ENCODE measurements around the gene MNDA.

The MNDA gene

DNA sequence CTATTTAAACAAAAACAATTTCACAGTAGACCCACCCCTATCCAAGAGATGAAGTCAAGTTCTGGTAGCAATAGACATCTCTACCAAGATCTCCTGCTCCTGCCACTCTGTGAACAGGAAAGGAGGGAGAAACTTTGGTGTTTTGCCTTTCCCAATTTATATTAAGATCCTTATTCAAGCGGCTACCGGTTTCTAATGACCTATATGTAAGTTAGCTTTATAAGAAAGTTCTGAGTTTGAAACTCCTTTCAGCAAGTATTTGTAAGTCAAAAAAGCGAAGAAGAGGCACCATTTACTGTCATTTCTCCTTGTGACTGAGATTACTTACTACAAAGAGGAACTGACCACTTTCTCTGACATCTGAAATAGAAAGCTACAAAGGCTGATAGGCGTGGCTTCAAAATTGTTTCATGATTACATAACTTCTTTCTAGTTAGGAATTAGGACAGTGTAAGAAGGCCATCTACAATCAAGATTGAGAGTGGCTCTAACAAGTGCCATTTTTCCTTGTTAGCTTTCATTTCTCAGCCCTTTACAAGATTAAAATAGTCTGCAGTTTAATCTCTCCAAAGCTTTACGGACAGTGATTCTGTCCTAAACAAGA lies at the start of gene MNDA:
Gene MNDA (plus strand): TSS at position 448 of the 604 bp plus-strand sequence. CDS start 10,803 bp downstream, outside the sequence.
- DNase-seq: no peak

DNA sequence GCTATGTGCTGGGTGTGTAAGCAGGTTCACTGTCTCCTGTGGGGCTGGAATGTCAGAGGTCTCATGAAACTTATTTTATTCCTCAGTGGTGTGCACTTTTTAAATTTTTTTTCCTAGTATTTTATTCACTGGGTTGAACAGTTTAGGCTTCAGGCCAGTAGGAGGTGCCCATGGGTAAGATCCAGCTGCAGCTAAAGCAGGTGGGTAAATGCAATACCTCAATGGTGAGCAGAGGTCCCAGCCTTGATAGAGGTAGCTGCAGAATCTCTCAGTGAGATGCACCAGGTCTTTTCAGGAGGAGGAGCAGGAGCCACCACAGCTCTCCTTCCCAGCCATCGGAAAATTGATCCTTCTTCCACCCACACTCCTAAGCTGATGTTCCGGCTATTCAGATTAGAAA lies 37.5 kb upstream of the MNDA start:
- no peak for DNase-seq

DNA sequence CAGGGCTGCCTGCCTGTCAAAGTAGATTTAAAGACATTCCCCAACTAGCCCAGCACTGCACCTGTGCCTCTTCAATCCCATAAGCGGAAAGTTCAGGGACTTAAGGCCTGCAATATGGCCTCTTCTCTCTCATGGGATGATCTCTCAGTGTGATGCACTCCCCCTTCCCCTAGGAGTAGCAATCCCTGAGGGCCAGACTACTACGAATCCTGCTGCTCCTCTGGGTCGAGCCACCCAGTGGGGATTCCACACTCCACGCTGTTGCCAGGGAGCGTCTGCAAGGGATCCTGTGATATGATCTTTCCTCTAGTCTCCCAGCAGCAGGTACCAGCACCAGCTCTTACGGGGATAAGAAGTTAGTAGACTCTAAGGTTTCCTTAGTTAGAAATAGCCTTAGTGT lies 36.9 kb upstream of the MNDA start:
- DNase-seq: no peak

DNA sequence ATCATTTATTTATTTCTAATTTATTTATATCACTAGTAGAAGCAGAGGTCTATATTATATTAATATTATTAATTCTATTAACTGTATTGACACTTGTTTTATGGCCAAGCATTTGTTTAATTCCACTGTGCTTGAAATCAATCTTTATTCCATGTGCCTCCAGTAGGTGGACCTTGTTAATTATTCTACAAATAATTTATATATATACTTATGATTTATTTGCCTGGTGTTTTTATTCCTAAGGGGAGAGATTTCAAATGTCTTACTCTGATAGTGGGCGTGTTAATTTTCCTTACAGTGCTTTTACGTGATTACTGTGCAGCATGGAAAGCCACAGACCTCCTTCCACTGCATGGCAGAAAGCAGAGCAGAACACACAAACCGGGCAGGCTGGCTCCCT lies 32.6 kb upstream of the MNDA start:
- no peak for DNase-seq

DNA sequence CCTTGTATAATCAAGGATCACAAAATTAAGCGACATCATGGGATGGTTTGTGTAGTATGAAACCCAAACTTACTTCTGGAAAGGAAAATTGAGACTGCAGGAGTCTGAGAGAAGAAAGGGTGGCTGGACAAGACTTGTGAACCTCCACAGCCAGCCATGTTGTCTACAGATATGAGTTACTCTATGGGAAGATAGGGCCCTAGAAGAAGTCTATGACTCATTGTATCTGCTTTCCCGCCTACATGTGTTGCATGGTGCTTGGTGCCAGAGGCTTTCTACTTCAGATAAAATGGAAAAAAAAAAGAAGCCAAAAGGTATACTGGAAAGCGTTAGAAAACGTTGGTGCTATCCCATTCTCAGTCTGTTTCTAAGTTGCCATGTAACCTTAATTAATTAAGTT lies 31.5 kb upstream of the MNDA start:
- no peak for DNase-seq

DNA sequence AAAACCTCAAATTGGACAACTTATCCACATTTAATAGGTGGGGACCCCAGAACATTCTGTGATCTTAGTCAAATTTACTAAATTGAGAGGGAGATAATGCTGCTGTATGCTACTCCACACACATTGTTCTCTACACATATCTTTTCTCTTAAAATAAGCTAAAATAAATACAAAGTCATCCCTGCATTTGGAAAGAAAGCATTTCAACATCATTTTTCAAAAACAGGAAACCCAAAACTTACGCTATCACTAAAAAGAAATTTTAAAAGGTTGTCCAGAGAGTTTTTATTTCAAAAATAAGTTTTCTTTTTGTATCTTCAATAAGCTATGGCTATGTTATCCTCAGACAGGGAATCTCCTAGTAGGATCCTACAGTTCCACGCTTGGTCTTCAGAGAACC lies 30.6 kb upstream of the MNDA start:
- no peak for DNase-seq

DNA sequence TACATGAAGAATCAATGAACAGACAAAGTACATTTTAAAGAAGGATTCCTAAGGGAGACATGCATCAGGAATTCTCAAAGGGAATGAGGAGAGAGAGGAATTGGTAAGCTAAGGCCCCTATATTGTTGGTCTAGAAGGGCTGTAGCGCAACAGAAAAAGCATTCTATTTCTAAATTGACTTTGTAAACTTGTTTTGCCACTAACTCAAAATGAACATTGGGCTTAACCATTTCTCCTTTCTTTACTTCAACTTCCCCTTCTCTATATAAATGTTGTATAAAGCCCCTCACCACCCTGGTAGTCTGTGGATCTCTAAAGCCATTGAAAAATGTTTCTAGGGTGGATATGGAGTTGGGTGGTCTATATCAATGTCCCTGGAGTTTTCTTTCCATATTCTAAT lies 29.8 kb upstream of the MNDA start:
- no peak for DNase-seq

DNA sequence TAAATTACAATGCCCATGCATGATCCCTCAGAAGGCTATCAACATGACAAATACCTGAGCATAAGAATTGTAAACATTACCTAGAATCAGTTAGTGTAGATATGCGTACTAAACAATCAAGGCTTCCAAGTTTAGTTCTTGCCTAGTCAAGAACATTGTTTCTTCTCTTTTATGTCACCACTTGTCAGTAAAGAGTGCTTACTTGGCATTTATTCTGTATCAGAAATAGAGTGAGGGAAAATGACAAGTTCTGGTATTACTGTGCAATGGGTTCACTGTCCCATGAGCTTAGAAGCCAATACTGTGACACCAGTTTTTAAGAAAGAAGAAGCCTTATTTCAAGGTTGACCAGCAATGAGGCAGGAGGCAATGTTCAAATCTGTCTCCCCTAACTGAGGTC lies 27.5 kb upstream of the MNDA start:
- DNase-seq: no peak

DNA sequence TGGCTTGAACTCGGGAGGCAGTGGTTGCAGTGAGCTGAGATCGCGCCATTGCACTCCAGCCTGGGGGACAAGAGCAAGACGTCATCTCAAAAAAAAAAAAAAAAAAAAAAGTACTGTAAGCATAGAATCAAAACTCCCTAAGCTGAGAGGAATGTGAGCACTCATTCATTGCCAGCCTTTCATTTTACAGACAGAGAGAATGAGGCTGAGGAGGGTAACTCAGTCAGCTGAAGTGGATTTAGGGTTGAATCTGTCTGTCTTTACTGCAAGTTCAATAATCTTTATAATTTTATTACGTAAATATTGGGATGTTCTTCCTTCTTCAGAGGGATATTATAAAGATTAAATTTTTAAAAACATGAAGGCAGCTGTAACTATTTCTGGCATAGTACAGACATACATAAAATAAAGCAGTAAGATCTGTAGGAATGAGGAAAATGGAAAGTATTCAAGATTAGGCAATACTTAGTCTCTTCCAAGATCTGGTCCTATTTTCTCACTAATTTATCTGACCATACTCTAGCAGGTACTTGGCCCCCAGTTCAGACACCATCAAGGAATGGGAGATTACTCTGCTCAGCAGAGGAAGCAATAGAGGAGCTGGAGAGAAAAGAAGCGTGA lies 24.1 kb upstream of the MNDA start:
- no peak for DNase-seq

DNA sequence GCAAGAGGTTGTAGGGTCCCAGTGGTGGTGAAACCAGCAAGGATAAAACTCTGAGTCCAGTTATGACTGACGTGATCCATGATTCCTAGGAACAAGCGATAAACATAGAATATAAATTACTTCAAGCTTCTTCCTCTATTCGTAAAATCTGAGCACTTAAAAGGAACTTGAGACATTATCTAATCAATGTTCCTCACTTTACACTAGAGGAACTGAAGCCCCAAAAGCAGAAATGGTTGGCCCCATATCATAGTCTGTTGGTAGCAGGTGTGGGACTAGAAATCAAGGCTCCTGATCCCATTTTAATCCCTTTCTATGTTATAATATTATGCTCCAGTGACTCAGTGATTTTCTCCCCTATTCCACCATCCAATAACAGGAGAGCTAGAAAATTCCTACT lies 21.9 kb upstream of the MNDA start:
- no peak for DNase-seq

DNA sequence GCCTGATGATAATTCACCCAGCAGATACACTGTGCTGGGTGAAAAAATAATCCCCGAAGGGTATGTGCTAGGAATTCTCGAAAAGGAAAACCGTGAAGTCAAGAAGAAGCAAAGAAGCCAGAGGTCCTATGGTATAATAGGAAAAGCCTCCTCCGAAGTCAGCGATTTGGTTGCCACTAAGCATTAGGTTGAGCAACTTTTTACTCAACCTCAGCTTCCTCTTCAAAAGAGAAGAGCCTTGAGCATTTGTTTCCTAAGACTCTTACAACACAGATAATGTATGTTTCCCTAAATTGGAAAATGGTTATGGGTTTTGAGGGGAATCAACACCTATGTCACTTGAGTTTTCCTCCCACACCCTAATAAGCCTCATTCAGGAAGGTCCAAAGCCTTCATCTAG lies 21.3 kb upstream of the MNDA start:
- no peak for DNase-seq

DNA sequence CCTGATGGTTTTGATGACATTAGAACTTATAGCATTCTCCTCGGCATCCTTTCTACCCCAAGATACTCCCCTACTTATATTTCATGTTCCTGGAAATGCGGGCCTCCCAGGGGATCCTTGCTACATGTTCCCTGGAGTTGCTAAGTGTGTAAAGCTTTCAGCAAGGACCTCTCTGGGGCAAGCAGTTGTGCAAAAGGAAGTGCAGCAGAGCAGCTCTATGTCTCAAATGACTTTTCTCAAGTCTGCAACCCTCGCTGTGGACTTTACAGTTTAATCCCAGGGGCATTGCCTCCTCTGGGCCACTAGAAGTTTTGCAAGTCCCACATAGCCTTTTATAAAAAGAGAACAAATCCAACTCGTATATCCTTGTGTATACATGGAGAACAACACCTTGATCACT lies 20.8 kb upstream of the MNDA start:
- no peak for DNase-seq

DNA sequence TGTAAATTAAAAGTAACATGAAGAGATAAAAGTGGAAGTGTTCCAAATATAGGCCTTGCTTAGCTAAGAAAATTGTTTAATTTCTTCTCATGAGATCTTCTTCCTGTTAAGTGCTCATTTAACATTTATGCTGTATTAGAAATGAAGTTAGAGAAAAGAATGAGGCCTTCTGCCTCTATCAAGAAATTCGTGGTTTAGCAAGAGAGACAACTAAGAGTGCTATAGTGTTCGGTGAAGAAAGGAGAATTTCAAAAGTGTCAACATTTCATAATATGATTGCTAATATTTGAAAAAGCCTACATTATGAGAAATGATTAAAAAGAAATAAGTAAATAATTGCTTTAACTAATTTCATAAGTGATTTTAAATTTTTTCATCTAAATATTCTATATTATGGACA lies 18.8 kb upstream of the MNDA start:
- no peak for DNase-seq

DNA sequence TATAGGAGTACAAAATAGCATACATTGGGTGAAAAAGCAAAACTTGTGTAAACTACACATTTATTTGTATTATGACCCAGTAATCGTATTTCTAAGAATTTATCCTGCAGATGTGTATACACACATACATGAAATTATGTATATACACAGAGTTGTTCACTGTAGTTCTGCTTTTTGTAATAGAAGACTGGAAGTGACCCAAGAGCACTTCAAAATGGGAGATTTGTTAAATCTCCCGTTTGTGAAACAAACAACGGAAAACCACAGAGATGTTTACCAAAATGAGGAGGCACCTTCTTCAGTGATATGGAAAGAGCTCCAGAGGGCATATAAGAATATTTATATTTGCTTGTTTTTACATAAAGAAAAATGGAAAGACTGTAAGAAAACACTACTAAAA lies 18.0 kb upstream of the MNDA start:
- DNase-seq: no peak

DNA sequence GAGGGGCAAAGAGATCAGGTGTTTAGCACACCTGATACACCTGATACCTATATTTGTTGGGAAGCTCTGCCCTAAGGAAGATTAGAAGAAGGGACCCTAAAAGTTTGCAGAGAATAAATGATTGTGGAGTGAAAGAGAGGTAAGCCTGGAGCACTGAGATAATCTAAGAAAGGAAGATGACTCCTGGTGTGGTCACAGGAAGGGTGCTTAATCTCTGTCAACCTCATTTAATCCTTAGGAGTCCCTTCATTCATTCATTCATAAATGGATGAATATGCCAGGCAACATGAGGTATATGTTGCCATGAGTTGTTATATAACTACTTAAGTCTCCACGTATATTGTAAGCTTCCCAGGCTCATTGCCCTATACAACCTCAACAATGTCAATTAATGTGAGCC lies 16.2 kb upstream of the MNDA start:
- DNase-seq: no peak

DNA sequence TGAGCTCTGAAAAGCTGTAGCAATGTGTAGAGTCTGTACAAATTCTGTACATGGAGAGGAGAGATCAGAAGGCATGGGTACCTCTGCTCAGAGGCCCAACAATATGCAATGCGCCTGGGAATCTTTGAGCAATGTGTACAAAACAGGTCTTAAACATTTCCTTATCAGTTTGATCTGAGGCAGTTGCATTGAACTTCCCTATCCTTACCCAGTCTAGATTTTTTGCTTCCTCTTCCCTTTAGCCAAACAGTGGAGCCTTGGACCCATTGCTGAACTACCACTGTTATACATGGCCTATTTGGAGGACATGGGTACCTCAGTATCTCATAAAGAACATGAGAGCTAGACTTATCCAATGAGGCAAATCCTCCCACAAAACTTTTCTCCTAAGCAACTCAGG lies 12.6 kb upstream of the MNDA start:
- DNase-seq: no peak

DNA sequence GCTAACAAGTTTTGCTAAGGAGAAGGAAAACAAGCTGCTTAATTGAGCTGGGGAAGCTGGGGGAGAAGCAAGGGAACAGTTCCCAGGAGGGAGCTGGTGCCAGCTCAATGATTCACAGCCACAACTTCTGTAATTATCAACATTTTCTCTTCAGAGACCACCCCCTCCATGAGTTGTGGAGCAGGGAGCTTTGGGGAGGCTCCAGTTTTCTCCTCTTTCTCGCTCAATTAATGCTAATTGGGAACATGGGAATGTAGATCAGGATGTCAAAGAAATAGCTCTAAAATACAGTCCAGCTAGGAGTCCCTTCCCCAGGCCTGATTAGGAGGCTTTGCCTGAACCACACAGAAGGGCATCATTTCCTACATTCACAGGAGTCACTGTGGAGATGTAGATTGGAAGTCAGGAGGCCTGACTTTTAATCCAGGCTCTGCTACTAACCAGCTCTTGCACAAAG lies 12.1 kb upstream of the MNDA start:
- no peak for DNase-seq

DNA sequence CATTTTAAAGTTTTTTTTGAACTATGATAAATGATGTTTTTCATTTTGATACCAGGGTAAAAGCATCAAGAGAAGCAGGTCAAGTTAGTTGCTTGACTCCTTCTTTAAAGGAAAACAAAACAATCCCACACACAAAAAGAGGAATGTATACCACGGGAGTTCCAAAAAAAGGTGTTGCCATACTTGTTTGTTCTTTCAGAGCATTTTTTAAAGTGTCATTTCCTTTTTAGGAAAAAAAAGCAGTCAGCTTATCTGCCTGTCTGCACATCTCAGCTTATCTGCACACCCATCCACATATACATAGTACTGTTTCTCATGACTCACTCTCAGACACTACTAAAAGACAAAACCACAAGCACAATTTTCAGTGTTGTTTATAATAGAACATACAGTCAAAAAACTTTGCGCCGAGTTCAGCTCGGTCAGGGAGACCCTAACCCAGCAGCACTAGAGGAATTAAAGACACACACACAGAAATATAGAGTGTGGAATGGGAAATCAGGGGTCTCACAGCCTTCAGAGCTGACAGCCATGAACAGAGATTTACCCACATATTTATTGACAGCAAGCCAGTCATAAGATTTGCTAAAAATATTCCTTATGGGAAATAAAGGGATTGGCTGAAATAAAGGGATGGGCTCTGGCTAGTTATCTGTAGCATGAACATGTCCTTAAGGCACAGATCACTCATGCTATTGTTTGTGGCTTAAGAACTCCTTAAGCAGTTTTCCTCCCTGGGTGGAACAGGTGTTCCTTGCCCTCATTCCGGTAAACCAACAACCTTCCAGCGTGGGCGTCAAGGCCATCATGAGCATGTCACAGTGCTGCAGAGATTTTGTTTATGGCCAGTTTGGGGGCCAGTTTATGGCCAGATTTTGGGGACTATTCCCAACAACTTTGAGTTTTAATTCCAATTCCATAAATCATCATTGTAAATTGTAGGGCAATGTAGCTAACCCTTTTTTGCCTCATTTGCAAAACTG lies 11.4 kb upstream of the MNDA start:
- no peak for DNase-seq

DNA sequence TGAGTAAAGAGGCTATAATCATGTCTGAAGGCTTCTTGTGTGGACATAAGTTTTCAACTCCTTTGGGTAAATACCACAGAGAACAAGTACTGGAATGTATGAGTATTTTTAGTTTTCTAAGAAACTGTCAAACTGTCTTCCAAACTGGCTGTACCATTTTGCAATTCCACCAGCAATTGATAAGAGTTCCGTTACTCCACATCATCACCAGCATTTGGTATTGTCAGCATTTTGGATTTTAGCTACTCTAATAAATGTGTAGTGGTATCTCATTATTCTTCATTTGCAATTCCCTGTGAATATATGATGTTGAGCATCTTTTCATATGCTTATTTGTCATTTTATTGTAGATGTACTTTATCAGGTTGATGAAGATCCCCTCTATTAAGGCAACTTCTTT lies 9.4 kb upstream of the MNDA start:
- no peak for DNase-seq

DNA sequence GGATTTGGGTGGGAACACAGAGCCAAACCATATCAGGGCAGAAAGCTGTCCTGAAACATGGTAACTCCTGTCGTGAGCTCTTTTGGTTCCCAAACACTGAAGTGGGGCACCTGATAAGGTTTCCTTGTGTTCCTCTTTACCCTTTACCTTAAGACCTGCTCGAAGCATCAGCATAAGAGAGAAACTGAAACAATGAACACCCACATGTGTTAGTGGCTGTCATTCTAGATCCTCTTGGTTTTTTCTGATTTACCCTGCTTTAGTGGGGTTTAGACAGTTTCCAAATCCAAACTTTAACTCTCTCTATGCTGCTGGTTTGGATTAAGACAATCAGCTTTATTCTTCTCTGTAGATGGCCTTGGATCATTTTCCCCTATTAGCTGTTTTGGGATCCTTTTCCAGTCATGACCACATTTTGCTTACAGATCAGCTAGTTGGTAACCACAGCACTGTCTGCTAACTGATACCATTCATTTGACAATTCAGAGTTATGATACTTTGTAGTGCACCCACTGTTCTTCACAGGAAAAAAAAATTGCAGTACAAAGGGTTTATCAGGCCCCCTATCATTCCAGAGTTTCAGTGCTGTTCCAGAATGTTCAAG lies 975 bp upstream of the MNDA start:
- DNase-seq: no peak

DNA sequence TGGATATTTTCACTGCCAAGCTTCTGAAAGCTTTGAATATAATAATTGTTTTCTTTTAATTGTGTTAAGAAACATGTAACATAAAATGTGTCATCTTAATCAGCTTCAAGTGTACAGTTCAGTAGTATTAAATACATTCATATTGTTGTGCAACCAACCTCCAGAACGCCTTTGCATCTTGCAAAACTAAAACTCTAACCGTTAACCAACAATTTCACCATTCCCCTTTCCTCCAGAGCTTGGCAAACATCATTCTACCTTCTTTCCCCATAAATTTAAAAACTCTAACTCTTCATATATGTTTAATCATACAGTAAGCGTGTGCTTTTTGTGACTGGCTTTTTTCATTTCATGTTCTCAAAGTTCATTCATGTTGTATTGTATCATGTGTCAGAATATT lies 2.1 kb downstream of the MNDA start:
- DNase-seq: no peak

DNA sequence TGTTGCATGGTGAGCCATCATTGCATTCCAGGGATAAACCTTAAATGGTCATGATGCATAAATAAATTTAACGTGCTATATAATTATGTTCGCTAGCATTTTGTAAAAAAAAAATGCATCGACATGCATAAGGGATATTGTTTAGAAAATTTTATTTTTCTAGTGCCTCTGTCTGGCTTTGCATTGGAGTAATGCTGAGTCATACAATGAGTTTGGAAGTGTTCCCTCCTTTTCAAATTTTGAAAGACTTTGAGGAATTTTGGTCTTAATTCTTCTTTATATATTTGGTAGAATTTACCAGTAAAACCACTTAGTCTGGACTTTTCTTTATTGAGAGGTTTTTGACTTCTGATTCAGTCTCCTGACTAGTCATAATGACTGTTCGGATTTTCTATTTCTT lies 4.9 kb downstream of the MNDA start:
- no peak for DNase-seq

DNA sequence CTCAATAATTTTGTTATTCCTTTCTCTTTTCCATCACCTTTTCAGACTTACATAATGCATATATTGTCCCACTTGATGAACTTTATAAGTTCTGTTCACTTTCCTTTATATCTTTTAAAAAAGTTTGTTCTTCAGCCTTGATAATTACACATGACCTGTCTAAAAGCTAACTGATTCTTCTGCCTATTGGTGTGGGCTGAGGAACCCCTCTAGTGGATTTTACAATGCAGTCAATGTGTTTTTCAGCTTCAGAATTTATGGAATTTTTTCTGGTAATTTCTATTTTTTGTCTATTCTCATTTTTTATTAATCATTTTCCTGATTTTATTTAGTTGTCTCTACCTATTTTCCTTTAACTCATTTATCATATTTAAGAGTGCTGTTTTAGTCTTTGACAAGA lies 7.5 kb downstream of the MNDA start:
- DNase-seq: no peak

DNA sequence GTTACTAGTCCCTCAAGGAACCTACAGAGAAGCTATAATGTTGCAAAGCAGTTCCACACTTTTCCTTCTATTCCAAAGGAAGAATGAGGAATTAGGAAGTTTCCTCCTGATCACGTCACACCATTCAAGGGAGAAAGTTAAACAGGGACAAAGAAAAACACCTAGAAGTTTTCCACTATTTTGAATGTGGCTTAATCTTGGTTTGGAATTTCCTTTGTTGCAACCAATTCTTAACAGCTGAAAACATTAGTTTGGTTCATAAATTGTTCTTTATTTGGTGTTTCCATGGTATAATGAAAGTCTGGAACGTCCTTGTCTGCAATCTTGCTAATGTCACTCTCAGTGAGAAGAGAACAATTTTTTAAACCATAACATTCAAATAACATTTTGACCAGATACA lies 8.4 kb downstream of the MNDA start:
- no peak for DNase-seq
